ENCODE data around the gene LCN6. TPM values are rescaled to one million over a fixed set of nuclear protein-coding genes. Genes with fewer than 3 reads are reported as not detected.

Gene LCN6
- total and polyA plus RNA-seq, 8 donors: 0.38 to 18.9 TPM; not detected in 6

- intact Hi-C loops (cut with DNase I): no loop called here
- TF ChIP-seq, protein P1, sequence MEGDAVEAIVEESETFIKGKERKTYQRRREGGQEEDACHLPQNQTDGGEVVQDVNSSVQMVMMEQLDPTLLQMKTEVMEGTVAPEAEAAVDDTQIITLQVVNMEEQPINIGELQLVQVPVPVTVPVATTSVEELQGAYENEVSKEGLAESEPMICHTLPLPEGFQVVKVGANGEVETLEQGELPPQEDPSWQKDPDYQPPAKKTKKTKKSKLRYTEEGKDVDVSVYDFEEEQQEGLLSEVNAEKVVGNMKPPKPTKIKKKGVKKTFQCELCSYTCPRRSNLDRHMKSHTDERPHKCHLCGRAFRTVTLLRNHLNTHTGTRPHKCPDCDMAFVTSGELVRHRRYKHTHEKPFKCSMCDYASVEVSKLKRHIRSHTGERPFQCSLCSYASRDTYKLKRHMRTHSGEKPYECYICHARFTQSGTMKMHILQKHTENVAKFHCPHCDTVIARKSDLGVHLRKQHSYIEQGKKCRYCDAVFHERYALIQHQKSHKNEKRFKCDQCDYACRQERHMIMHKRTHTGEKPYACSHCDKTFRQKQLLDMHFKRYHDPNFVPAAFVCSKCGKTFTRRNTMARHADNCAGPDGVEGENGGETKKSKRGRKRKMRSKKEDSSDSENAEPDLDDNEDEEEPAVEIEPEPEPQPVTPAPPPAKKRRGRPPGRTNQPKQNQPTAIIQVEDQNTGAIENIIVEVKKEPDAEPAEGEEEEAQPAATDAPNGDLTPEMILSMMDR (IDR thresholded peaks at IDR 0.05): no peak
- peak in 1 of 4 donors; percentile 75 for DNase-seq
Measured at GRCh38 chr9:136742591-136743391, 5.5 kb downstream of the LCN6 start, which contains the start of gene LCN10. LCN10 (minus strand) TSS chr9:136742940; CDS start chr9:136742903, 37 bp downstream.

DNA sequence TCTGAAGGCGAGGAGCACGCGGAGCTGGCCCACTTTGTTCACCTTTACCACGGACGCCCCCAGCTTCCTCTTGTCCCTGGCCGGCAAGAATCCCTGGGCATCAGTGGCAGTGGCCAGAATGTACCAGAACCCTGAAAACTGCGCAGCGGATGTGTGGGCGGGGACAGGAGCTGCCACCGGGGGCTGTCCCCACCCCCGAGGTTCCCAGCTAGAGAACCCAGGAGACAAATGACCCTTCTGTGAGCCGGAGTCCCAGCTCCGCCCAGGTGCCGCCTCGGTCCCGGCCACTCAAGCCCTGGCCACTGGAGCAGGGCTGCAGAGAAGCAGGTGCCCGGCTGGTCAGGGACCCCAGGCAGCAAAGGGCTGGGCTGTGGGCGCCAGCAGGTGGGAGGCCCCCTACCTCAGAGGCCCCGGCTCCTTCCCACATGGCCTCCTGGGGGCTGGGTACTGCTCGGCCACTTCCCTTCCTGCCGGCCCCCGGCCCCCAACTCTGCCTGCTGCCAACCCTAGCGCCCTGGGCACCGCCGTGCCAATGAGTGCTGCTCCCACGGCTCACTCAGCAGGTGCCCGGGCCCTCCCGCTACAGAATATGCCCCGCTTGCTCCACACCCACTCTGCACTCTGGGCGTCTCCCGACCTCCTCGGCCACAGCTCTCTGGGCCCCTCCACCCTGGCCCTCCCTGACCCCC lies 6.3 kb downstream of the LCN6 start:
- Histone ChIP-seq H3K27me3 (peaks cover 16 to 53% of the 10 kb centered on the region in 2 donors), H3K9me3 (no peaks in the 10 kb centered on the region), H3K36me3 (no peaks in the 10 kb centered on the region), H3K4me3 (no peak overlapping the region), H3K27ac (no peak overlapping the region), H3K4me1 (peaks cover 15 to 20% of the 10 kb centered on the region in 2 donors)
- peak; percentile 52 for ATAC-seq
- peak in 1 of 4 donors; percentile 80 for DNase-seq
- TF ChIP-seq, protein P1 (IDR thresholded peaks at IDR 0.05): no peak
- intact Hi-C loops (cut with DNase I): no loop called here

More at GRCh38 chr9:136742591-136743391, 5.5 kb downstream of the LCN6 start, which contains the start of gene LCN10:
- H3K9me3 ChIP-seq: no peaks in the 10 kb centered on the region
- peaks cover 16 to 53% of the 10 kb centered on the region in 2 donors for H3K27me3 ChIP-seq
- H3K4me1 ChIP-seq: peaks cover 15 to 20% of the 10 kb centered on the region in 2 donors
- no peaks in the 10 kb centered on the region for H3K36me3 ChIP-seq
- ATAC-seq: peak; percentile 10
- no peak within 1 kb of the TSS for H3K4me3 ChIP-seq
- H3K27ac ChIP-seq: no peak within 1 kb of the TSS

- peak; percentile 47 for ATAC-seq
- intact Hi-C loops (cut with DNase I): no loop called here
- peaks cover 16 to 53% of the 10 kb centered on the region in 2 donors for H3K27me3 ChIP-seq
- peaks cover 15 to 20% of the 10 kb centered on the region in 2 donors for H3K4me1 ChIP-seq
- TF ChIP-seq, protein P1 (IDR thresholded peaks at IDR 0.05): no peak
- H3K36me3 ChIP-seq: no peaks in the 10 kb centered on the region
- no peak overlapping the region for H3K4me3 ChIP-seq
- peak in 2 of 4 donors; percentile 55 to 69 for DNase-seq
- H3K9me3 ChIP-seq: no peaks in the 10 kb centered on the region
- H3K27ac ChIP-seq: no peak overlapping the region
Measured at GRCh38 chr9:136740971-136741882, 7.1 kb downstream of the LCN6 start.

GRCh38 chr9:136740491-136740890 lies 7.8 kb downstream of the LCN6 start:
- Histone ChIP-seq H3K36me3 (no peaks in the 10 kb centered on the region), H3K27me3 (peaks cover 16 to 53% of the 10 kb centered on the region in 2 donors), H3K4me3 (no peak overlapping the region), H3K9me3 (no peaks in the 10 kb centered on the region), H3K4me1 (peaks cover 15 to 20% of the 10 kb centered on the region in 2 donors), H3K27ac (no peak overlapping the region)
- intact Hi-C loops (cut with DNase I): no loop called here
- no peak for DNase-seq
- TF ChIP-seq, protein P1 (IDR thresholded peaks at IDR 0.05): no peak
- ATAC-seq: no peak

Measured in left lung (tissue), 10 donors.